Activated CD4-positive, alpha-beta T cell treated with anti-CD3 and anti-CD28 coated beads, Interleukin-10, Interleukin-2, amounts not matched to agents 100 ng/mL and 50 ng/mL, durations not matched to agents 16 hours and 8 hours (primary cell): ENCODE data around the gene CAB39L.
A peak's percentile ranks its signal among the peaks of the same experiment; 100 is the strongest.
"Not testable (repeated sequence)": the region's sequence is repeated elsewhere in the genome, so short reads cannot be mapped to it uniquely, and the experiment has no call there.

ENCODE experiments used
- DNase-seq: peaks from one replicate; pipeline ENCODE4 v3.0.0-alpha.2; 2020

The CAB39L gene

DNA sequence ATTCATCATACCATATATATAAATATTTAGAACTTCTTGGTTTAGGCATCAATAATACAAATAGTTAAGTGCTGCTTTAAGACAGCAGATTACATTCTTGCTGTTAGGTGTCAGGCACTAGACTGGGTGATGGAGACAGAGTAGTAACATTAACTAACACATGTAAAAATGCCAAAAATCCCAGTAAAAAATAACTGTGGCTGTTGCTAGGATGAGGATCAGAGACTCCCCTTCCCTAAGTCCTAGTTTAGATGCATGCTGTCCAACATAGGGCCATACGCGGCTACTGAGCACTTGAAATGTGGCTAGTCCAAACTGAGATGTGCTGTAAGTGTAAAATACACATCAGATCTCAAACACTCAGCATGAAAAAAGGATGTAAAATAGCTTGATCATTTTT is 101.4 kb downstream of the CAB39L start:
- no peak for DNase-seq

DNA sequence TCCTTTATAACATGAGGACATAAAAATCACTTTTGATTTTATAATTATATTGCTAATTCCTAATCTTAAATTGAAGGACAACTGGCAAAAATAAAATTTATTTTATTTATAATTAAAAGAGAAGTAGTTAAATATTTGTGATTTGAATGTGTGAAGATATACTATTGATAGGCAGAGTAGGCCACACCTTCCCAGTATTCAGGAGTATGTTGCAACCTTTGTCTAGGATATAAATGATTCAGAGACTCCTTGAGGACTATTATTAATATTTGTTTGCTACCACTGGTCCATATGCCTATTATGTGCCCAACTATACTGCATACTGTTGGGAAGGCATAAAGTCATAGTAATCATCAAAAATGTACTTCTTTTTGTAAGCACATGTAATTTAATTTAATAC is 101.9 kb downstream of the CAB39L start:
- DNase-seq: no peak

DNA sequence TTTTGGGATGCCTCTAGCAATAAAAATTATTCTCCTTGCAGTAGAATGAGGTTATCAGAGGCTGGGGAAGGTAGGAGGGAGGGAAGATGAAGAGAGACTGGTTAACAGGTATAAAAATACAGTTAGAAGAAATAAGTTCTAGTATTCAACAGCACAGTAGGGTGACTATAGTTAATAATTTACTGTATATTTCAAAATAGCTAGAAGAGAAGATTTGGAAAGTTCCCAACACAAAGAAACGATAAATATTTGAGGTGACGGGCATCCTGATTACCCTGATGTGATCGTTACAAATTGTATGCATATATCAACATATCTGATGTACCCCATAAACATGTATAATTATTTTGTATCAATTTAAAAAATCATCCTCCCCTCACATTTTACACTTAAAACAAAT is 102.3 kb downstream of the CAB39L start:
- no peak for DNase-seq

DNA sequence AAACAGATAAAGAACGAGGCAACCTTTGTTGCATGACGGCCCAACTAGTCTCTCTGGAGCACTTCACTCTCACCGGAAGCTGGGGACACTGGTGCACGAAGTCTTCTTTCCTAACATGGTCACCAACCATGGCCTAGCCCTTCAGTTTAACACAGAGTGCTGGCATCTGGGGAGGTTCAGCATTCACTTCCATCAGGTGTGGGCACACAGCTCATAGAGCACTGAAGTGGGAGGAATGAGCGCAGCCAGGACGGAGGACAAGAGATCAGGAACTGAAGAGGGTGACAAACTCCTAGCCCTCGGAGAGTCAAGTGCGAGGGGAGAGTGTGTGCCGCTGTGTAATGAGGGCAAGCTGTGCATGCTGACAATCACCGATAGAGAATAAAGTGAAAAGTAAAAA is 103.7 kb downstream of the CAB39L start:
- no peak for DNase-seq

DNA sequence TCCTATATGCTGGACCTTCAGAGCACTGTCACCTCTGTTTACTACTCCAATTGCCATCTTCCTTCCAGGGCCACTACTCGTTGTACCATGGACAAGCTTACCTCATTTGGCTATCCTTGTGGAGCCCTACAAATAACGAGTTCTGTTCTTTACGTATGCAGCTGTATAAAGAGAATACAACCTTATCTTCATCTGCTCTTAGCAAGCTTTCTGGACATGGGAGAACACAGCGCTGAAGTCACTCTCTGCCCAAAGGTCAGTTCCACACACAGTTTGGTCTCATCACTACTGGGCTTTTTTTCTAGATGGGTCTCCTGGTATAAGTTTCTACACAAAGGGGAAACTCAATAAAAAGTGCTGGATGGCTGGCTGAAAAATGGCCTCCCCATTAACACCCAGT is 107.2 kb downstream of the CAB39L start:
- DNase-seq: no peak

DNA sequence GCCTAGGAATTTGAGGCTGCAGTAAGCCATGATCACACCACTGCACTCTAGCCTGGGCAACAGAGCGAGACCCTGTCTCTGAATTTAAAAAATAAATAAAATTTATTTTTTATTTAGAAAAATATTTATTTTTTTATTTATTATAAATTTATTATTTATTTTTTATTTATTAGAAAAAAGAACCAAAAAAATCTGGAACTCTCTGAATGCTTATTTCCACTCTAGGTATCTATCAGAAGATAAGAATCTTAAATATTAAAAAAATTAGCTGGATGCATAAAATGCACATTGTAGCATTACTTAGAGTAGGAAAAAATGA is 113.4 kb downstream of the CAB39L start:
- no peak for DNase-seq

DNA sequence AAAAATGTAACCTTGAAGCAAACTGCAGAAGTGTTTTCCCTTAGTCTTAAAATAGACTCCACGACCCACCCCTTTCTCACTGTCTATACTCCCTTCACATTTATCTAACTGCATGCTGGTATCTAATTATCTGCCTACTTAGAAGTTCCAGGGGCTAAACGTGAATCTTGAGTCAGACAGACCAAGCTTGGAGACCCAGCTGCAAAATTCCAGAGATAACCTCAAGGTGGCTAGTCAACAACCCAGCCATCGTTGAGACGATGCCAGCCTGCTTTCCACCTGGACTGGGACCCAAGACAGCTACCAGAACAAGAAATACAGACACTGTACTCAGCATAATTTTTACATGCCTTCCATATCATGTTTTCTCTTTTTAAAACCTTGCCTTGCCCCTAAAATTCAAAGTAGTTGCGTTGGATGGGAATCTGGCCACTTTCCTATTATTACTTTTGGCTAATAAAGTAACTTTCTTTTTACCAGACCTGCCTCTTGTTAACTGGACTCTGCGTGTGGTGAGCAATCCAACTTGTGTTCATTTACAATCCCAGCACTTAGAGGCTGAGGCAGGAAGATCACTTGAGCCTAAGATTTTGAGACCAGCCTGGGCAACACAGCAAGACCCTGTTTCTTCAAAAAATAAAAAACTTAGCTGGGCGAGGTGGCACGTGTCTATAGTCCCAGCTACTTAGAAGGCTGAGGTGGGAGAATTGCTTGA is 113.9 kb downstream of the CAB39L start:
- DNase-seq: no peak

DNA sequence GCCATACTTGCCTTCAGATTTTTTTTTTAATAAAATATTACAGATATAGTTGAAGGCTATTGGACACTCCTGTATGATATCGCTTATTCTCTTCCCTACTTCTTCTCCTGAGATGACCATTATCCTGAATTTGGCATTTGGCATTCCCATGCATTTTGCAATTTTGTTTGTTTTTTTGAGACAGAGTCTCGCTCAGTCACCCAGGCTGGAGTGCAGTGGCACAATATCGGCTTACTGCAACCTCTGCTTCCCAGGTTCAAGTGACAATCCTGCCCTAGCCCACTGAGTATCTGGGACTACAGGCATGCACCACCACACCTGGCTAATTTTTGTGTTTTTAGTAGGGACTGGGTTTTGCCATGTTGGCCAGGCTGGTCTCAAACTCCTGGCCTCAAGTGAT is 116.7 kb downstream of the CAB39L start:
- not testable (repeated sequence) for DNase-seq

DNA sequence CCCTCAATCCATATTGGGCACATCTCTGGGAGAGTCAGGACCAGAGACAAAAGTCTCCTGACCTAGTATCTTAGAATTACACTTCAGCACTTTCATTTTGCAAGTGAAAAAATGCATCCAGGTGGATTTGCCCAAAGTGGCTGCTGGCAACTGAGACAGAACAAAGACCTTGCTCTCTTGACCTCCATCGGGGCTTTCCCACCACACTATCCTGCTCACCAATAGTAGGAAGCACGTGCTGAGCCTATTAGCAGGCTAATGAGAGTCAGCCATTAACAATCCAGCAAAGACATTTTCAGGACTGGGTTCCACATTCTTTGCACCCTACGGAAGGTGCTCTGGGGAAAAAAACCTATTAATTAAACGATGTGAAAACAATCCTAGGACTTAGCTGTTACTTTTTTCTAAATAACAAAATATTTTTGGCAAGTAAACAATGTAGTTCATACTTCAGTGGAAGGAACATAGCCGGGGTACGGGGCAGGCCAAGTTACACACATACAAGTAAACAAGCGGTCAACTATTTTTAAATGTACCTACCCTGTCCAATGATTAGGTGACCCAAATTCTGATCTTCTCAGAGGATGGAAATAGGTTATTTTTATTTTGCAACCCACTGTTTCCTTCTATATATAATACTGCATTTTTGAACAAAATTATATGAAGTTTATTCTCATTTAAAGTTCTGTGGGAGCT is 117.5 kb downstream of the CAB39L start:
- DNase-seq: no peak

DNA sequence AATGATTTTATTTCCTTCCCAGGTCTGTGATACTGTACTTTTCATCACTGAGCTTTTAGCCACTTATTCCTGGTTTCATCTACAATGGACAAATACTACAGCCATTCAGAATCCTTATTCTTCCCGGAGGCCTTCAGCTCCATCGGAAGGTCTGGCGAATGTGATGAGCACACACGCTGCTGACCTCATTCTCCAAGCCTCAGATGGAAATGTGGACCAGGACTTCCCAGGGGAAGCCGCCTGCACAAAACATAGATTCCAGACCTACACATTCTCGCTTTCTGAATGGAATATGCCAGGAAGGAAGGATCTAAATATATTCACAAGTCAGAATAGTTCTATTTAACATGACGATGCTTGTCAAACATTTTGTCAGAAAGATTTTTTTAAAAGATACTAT is 120.5 kb downstream of the CAB39L start:
- DNase-seq: no peak

DNA sequence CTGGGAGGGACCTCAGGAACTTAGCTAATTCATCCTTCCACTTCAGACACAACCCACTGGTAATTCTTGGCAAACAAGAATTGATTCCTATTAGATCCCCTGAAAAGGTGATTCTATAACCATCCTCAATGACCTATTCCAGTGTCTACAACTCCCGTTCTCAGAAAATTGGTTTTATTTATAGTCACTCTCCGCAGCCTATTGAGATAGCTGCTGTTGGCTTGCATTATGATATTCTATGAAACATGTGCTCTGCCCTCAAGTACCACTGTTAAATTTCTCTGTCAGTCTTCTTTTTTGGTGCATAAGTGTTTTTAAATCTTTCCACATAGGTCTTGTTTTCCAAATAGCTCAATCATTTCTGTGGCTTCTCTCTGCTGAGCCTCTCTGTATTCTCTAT is 121.2 kb downstream of the CAB39L start:
- DNase-seq: no peak

DNA sequence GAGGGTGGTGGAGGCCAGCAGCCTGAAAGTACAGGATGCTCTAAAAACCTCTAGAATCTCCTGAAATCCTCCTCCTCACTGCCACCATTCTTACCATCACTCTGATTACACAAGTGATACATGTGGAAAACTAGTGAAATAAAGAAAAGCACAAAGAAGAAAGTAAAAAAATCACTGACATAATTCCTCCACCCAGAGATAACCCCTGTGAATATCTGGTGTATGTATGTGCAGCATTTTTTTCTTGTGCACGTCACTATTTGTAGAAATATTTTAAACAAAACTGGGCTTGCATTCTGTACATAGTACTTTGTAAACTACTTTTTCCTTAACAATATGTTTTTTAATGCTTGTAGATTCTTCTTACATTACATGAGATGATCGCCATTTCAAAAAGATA is 122.9 kb downstream of the CAB39L start:
- no peak for DNase-seq

DNA sequence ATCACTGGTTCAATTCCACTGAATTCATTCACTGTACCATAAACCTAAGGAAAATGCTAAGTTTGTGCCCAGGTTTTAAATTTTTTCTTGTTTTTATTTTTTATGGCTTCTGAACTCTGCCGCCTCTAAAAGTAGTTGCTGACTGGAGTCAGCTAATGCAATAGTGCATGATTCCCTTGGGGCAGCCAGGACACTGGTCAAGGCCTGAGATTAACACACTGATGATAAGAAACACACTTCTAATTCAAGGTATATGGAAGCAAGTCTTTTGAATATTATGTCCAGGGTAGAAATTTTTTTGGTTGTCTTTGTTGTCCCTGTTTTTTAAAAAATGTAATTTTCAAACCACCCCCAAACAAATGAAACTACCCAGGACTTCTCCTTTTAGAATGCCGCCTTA is 123.9 kb downstream of the CAB39L start:
- DNase-seq: no peak

DNA sequence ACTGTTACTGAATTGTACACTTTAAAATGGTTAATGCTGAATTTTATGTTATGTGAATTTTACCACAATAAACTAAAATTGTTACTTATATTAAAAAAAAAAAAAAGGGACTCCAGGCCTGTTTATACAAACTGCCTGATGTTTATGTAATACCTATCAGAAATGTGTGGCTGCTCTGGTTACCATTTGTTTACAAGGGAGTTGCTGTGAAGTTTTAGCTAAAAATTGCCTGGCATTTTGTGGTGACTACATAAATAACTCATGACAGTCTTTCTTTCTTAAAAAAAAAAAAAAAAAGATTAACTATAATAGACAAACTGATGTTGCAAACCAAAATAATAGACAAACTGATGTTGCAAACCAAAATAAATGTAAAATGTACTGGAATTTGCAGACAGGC is 124.3 kb downstream of the CAB39L start:
- no peak for DNase-seq

DNA sequence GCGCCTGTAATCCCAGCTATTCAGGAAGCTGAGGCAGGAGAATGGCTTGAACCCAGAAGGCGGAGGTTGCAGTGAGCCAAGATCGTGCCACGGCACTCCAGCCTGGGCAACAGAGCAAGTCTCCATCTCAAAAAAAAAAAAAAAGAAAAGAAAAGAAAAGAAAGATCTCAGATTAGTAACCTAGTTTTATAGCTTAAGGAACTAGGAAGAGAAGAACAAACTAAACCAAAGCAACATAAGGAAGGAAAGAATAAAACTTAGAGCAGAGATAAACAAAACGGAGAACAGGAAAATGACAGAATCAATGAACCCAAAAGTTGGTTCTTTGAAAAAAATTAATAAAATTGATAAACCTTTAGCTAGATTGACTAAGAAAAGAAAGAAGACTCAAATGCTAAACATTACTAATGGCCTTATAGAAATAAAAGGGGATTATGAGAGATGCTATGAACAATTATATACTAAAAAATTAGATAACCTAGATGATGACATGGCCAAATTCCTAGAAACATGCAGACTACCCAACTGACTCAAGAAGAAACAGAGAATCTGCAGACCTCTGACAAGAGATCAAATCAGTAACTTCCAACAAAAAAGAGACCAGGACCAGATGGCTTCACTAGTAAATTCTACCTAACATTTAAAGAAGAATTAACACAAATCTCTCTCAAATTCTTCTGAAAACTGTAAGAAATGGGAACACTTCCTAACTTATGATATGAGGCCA is 127.9 kb downstream of the CAB39L start:
- no peak for DNase-seq

DNA sequence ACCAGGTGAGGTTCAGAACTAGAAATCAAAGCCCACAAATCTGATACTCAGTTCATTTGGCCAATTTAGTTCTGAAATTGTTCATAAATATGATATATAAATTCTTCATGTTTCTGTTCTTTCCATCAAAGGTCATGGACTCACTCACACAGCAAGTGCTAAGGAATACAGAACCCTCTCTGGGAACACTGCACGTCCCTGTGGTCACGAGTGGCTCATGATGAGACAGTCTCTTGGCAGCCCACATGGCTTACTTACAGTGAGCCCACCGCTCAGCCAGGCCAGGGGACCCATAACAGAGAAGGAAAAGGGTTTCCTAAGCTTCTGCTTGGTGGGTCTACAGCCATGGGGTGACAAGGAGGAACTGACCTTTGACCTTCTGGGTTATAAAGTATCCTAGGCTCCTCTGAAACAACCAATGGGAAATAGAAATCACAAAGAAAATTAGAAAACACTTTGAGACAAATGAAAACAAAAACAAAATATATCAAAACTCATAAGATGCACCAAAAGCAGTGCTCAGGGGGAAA is 128.8 kb downstream of the CAB39L start:
- no peak for DNase-seq

DNA sequence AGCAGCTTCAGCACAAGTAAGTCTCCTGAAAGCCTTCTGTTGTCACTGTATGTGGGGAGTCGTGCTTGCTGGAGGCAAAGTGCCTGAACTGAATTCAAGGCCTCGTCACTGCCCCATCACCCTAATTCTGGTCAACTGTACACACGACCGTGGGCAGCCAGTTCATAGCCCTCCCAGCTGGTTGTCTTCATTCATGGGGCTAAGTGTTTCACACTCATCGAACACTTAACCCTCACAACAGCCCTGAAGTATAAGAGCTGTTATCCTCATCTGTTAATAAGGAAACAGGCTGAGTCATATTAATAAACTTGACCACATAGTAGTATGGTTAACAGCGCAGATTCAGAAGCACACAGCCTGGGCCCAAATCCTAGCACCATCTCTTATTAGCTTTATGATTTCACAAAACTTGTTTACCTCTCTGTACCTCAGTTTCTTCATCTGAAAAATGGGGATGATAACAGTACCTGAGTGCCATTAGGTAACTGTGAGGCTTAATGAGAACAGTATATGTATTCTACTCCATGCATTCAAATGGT is 129.5 kb downstream of the CAB39L start:
- DNase-seq: peak; percentile 18

DNA sequence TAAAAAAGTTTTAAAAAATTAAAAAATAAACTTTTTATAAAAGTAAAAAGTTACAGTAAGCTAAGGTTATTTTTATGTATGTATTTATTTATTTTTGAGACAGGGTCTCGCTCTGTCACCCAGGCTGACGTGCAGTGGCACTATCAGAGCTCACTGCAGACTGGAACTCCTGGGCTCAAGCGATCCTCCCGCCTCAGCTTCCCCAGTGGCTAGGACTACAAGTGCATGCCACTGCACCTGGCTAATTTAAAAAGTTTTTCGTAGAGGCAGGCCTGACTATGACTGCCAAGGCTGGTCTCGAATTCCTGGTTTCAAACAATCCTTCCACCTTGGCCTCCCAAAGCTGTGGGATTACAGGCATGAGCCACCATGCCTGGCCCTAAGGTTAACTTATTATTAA is 132.0 kb downstream of the CAB39L start:
- no peak for DNase-seq

DNA sequence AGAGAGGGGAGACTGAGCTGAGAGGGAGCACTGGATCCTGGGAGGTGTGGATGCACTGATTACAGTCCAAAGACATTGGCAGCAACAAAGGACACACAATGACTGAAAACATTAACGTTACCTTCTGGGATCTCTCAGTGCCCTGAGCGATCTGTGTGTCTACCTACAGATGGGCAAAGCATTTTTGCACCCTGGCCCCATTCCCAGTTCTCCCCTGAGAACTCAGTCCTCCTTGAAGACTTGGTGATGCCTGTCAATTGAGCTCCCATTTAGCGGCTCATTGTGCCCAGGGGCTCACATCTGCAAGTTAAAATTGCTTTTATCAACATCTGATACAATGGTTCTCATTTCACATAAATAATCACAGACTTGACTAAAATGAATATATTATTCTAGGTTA is 133.6 kb downstream of the CAB39L start:
- no peak for DNase-seq

DNA sequence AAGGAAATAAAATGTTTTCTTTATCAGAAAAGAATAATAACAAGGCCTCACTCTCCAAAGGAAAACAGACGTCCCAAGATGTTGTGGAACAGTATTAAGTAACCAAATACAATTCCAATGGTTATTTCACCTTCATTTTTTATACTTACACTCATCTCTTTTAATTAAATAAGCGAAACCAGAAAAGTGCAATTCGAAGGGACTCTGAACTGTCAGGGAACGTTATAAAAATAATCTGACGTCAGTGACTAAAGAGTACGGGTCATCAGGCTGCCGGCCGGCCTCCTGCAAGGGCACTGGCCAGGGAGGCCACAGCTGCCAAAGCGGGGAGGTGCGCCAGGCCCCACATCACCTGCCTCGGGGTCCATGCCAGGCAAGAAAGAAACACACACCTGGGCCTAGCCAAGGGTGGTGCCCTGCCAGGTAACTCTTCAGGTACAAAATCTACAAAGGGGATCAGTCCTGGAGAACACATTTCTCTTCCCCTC is 134.9 kb downstream of the CAB39L start:
- no peak for DNase-seq

DNA sequence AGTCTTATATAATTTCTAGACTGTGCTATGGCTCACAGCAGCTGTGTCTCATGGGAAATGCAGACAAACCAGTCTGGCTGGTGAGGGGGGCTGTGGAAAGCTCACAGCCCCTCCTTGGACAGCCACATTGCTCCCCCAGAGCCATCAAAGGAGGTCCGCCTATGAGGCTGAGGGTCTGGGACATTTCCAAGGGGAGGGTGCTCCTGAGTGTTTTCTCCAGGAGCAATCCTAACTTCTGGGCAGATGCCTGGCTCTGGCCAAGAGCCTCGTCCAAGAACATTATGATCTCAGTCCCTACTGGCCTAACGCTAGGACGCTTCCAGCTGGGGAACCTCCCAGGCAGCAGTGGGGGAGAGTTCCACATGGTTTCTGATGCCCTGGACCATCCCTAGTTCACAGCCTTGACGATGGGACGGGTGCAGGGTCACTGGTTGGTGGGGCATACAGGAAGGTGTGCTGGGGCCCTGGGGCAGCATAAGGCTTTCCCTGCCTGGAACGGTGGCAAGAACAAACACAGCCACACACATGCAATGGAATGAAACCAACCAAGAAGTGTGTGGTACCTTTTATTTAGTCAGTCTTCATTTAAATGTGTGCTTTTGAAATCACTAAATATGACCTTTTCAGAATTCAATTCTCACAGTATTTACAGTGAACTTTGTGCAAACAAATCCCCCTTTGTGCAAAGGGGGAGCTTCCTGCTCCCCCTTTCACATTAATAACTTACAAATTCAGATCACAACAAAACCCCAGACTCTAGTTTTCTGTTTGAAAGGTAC is 135.6 kb downstream of the CAB39L start:
- no peak for DNase-seq

DNA sequence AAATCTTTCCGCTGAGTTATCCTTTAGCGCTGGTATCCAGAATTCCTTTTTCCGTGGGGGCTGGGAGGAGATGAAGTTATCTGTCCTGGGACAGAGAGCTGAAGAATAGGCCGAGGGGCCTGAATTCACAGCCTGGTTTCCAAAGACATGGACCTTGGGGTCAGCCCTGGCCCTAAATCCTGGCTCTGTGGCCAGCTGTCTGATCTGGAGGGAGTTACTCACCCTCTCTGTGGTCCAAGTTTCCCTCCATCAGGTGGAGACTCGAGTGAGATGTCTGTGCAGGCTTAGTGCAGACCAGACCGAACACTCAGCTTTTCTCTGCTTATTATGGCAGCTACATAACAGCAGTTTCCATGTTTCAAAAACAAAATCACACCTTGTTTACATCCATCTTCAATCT is 136.5 kb downstream of the CAB39L start:
- no peak for DNase-seq
